HEK293 (cell line): Measurements from ENCODE around the gene SLC39A1.

Experiments used
- CTCF ChIA-PET: fragments of 350-600 bp; formaldehyde crosslinking; extraction: SDS; loops from one replicate; lab custom pipeline; 2021; ENCODE audit warnings: antibody characterized with exemption; lab: Yijun Ruan, JAX
- POLR2A ChIA-PET: fragments of 300-600 bp; formaldehyde crosslinking; extraction: SDS; loops from one replicate; lab custom pipeline; 2020; ENCODE audit warnings: antibody characterized with exemption, inconsistent platforms; lab: Yijun Ruan, JAX
- H3K27ac ChIP-seq: fragments of 200-500 bp; sonication (Bioruptor generic); 2 replicates; pipeline ENCODE4 v1.5.1; 2014; ENCODE audit warnings: low read depth, low read length, control low read depth, inconsistent platforms; ENCODE audit errors: extremely low read depth
- H3K36me3 ChIP-seq, 2 experiments: fragments of 200-500 bp in 1 of 2; sonication (Bioruptor generic) in 1 of 2; 1 replicate in 1 of 2; 2 replicates in 1 of 2; pipeline ENCODE4 v1.5.1; 2014 to 2017; ENCODE audit warnings: inconsistent platforms in 2 of 2, low read length in 2 of 2; ENCODE audit not compliant: control insufficient read depth in 2 of 2, insufficient read depth in 1 of 2
- H3K4me1 ChIP-seq: fragments of 200-500 bp; sonication (Bioruptor generic); 2 replicates; pipeline ENCODE4 v1.5.1; 2014; ENCODE audit warnings: mild to moderate bottlenecking, low read length, inconsistent platforms; ENCODE audit not compliant: control insufficient read depth, insufficient read depth
- H3K4me3 ChIP-seq: 2 replicates; pipeline ENCODE4 v1.5.1; 2011; ENCODE audit warnings: low read depth, mild to moderate bottlenecking, control low read depth, low read length, moderate library complexity
- H3K9me3 ChIP-seq: fragments of 200-500 bp; sonication (Bioruptor generic); 2 replicates; pipeline ENCODE4 v1.5.1; 2014; ENCODE audit warnings: low read depth, low read length, inconsistent platforms; ENCODE audit not compliant: control insufficient read depth, insufficient read depth
- PRDM1 ChIP-seq: fragments of 450-650 bp; formaldehyde crosslinking; IDR thresholded peaks from 2 replicates; pipeline ENCODE4; 2016; ENCODE audit warnings: missing biosample characterization, missing genetic modification characterization
- TCF7L2 ChIP-seq: IDR thresholded peaks from 2 replicates; pipeline ENCODE4 v1.6.1; 2011; ENCODE audit warnings: low read depth, mild to moderate bottlenecking, inconsistent platforms, low read length, moderate library complexity, borderline replicate concordance
- WT1 ChIP-seq: fragments of 450-650 bp; formaldehyde crosslinking; IDR thresholded peaks from 2 replicates; pipeline ENCODE4 v1.5.1; 2016; ENCODE audit warnings: missing biosample characterization, missing genetic modification characterization
- ZBTB20 ChIP-seq: fragments of 450-650 bp; formaldehyde crosslinking; IDR thresholded peaks from 2 replicates; pipeline ENCODE4 v1.5.1; 2016; ENCODE audit warnings: missing biosample characterization, missing genetic modification characterization
- ZBTB48 ChIP-seq: fragments of 450-650 bp; formaldehyde crosslinking; IDR thresholded peaks from 2 replicates; pipeline ENCODE4 v1.5.1; 2016; ENCODE audit warnings: missing biosample characterization, missing genetic modification characterization
- ZEB2 ChIP-seq: fragments of 450-650 bp; formaldehyde crosslinking; IDR thresholded peaks from 2 replicates; pipeline ENCODE4 v1.5.1; 2016; ENCODE audit warnings: missing biosample characterization, missing genetic modification characterization
- ZFP37 ChIP-seq: fragments of 450-650 bp; formaldehyde crosslinking; IDR thresholded peaks from 2 replicates; pipeline ENCODE4 v1.5.1; 2016; ENCODE audit warnings: missing biosample characterization, missing genetic modification characterization
- ZNF311 ChIP-seq: fragments of 450-650 bp; formaldehyde crosslinking; IDR thresholded peaks from 2 replicates; pipeline ENCODE4 v1.5.1; 2017; ENCODE audit warnings: missing biosample characterization, missing genetic modification characterization, borderline replicate concordance
- ZNF416 ChIP-seq: fragments of 450-650 bp; formaldehyde crosslinking; IDR thresholded peaks from 2 replicates; pipeline ENCODE4 v1.5.1; 2016; ENCODE audit warnings: missing biosample characterization, missing genetic modification characterization
- ZNF600 ChIP-seq: fragments of 450-650 bp; formaldehyde crosslinking; IDR thresholded peaks from 2 replicates; pipeline ENCODE4 v1.5.1; 2016; ENCODE audit warnings: missing biosample characterization, missing genetic modification characterization
- ZNF610 ChIP-seq: fragments of 450-650 bp; formaldehyde crosslinking; IDR thresholded peaks from 2 replicates; pipeline ENCODE4 v1.5.1; 2016; ENCODE audit warnings: missing biosample characterization, missing genetic modification characterization, borderline replicate concordance
- ZNF660 ChIP-seq: fragments of 450-650 bp; IDR thresholded peaks from 2 replicates; pipeline ENCODE4 v1.5.1; 2018; ENCODE audit warnings: missing biosample characterization, mild to moderate bottlenecking, missing genetic modification characterization
- TF ChIP-seq, protein P1 (sequence below): fragments of 450-650 bp; formaldehyde crosslinking; IDR thresholded peaks from 2 replicates; pipeline ENCODE4 v1.5.1; 2017; ENCODE audit warnings: missing biosample characterization, mild to moderate bottlenecking, missing genetic modification characterization, moderate library complexity
- TF ChIP-seq, protein P2 (sequence below): fragments of 450-650 bp; formaldehyde crosslinking; IDR thresholded peaks from 2 replicates; pipeline ENCODE4 v1.5.1; 2017; ENCODE audit warnings: missing biosample characterization, missing genetic modification characterization
- TF ChIP-seq, protein P3 (sequence below): fragments of 450-650 bp; IDR thresholded peaks from 2 replicates; pipeline ENCODE4 v1.5.1; 2018; ENCODE audit warnings: missing biosample characterization, missing genetic modification characterization
- TF ChIP-seq, protein P4 (sequence below): fragments of 450-650 bp; formaldehyde crosslinking; IDR thresholded peaks from 2 replicates; pipeline ENCODE4 v1.5.1; 2016; ENCODE audit warnings: missing biosample characterization, missing genetic modification characterization
- TF ChIP-seq, protein P5 (sequence below): fragments of 450-650 bp; formaldehyde crosslinking; IDR thresholded peaks from 2 replicates; pipeline ENCODE4 v1.5.1; 2016; ENCODE audit warnings: missing biosample characterization, missing genetic modification characterization

The SLC39A1 gene

DNA sequence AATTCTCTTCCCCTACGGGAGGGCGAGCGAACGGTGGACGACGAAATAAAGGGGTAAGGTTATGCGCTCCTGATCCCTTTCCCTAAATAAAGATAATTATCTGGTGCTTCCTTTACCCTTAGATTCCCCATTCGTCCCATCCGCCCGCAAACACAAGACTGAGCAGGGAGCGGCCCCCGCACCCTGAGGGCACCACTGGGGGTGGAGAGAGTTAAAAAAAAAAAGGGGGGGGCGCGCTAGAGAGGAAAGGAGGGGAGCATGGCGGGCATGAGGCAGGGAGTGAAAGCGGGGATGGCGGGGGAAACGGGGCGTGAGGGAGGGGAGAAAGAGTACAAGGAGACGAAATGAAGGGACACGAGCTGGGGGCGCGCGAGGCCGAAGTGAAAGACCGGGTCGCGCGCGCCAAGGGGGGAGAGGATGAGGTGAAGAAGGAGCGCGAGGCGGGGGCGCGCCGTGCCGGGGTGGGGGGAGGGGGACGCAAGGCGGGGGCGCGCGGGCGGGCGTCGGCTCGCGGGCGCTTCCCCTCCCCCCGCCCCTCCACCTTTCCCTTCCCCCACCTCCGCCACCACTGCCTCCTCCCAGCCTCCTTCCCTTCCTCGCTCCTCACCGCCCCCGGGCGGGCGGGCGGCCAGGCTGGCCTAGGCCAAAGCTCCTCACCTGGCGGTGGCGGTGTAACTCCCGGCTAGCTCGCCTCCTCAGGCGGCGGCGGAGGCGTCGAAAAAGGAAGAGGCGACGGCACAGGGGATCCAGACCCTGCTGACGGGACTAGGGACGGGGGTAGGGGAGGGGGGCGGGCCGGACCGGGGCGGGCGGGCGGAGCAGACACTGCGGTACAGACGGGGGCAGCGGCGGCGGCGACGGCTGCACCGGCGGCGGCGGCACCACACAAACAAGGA, 41.0 kb downstream of the SLC39A1 start (continued):
- TF ChIP-seq, protein P1, sequence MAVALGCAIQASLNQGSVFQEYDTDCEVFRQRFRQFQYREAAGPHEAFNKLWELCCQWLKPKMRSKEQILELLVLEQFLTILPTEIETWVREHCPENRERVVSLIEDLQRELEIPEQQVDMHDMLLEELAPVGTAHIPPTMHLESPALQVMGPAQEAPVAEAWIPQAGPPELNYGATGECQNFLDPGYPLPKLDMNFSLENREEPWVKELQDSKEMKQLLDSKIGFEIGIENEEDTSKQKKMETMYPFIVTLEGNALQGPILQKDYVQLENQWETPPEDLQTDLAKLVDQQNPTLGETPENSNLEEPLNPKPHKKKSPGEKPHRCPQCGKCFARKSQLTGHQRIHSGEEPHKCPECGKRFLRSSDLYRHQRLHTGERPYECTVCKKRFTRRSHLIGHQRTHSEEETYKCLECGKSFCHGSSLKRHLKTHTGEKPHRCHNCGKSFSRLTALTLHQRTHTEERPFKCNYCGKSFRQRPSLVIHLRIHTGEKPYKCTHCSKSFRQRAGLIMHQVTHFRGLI (tag by site-specific recombination): no peak

DNA sequence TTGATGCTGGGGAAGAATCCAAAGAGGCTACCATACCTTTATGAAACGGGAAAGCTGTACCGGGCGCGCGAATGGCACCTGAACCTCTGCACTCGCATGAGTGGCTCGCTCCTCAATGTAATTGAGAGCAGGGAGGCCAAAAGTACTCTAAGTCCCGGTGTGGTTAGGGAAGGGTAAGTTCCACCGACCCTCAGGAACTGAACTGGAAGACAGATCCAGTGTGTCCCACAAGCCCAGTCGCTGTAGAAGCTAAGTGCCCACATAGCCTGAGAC, 41.6 kb downstream of the SLC39A1 start:
- TF ChIP-seq ZFP37 (tag by site-specific recombination) (no peak), PRDM1 (tag by site-specific recombination) (no peak), ZBTB20 (tag by site-specific recombination) (no peak), ZNF660 (tag by site-specific recombination) (0 out of 2 replicates have a peak, but pooled peaks have one; percentile 18), ZNF600 (peak; percentile 51; the same call in 1 of the 2 replicates), ZEB2 (tag by site-specific recombination) (no peak)
- TF ChIP-seq, protein P2, sequence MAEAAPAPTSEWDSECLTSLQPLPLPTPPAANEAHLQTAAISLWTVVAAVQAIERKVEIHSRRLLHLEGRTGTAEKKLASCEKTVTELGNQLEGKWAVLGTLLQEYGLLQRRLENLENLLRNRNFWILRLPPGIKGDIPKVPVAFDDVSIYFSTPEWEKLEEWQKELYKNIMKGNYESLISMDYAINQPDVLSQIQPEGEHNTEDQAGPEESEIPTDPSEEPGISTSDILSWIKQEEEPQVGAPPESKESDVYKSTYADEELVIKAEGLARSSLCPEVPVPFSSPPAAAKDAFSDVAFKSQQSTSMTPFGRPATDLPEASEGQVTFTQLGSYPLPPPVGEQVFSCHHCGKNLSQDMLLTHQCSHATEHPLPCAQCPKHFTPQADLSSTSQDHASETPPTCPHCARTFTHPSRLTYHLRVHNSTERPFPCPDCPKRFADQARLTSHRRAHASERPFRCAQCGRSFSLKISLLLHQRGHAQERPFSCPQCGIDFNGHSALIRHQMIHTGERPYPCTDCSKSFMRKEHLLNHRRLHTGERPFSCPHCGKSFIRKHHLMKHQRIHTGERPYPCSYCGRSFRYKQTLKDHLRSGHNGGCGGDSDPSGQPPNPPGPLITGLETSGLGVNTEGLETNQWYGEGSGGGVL: no peak
- Histone ChIP-seq H3K27ac (peak overlapping the region; percentile 68), H3K4me3 (peak overlapping the region; percentile 95), H3K9me3 (no peaks in the 10 kb centered on the region), H3K4me1 (peaks cover 4% of the 10 kb centered on the region), H3K36me3 (peaks cover 0 to 17% of the 10 kb centered on the region in 2 experiments; a peak in 2 of 3 replicates)
- ChIA-PET POLR2A (interaction anchor here (0.6 to 3.9 kb wide), 9 partner anchors 8 to 138 kb away, joined by 3 to 31 read pairs (median 16); partner anchors contain the start of genes CREB3L4, DENND4B, JTB and RPS27), CTCF (interaction anchor here (0.6 to 1.0 kb wide), 3 partner anchors 24 to 171 kb away, joined by 3 read pairs; no protein-coding TSS in a partner anchor)

DNA sequence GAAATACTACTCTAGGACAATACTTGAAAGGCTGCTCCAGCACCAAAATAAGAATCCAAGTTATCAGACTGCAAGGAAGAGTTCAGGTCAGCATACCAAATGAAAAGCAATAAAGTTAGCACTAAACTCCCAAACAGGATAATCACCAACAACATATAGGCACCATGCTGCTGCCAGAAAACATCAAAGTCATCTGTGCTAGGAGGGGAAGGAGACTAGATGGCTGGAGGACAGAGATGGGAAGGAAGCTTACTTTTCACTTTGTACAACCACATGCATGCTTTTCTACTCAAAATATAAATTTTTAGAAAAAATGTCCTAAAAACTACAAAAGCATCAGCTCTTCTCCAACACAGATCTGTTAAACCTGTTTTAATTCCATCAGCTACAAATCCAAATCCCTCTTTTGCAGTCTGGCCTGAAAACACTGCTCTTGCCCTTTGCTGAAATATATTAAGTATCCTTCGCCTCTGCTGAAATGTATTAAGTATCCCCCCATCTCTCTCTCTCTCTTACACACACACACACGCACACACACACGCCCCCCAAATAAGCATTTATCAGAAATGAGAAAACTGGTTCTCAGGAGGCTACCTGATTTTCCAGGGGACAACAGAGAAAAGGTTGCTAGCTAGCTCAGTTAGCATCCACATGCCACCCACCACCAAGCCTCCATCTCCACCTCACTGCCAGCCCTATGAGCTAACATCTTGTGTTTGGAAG, 42.1 kb downstream of the SLC39A1 start:
- H3K9me3 ChIP-seq: no peaks in the 10 kb centered on the region
- H3K4me1 ChIP-seq: peaks cover 4% of the 10 kb centered on the region
- peak overlapping the region; percentile 68; the same call in 1 of the 2 replicates for H3K27ac ChIP-seq
- H3K36me3 ChIP-seq: peaks cover 2 to 19% of the 10 kb centered on the region in 2 experiments; a peak in 2 of 3 replicates
- TF ChIP-seq ZNF416 (tag by site-specific recombination): no peak
- TF ChIP-seq ZNF311 (tag by site-specific recombination): no peak
- no peak for TF ChIP-seq WT1 (tag by site-specific recombination)
- TF ChIP-seq ZBTB48 (tag by site-specific recombination): no peak
- no peak for TF ChIP-seq ZNF610 (tag by site-specific recombination)
- TF ChIP-seq, protein P3, sequence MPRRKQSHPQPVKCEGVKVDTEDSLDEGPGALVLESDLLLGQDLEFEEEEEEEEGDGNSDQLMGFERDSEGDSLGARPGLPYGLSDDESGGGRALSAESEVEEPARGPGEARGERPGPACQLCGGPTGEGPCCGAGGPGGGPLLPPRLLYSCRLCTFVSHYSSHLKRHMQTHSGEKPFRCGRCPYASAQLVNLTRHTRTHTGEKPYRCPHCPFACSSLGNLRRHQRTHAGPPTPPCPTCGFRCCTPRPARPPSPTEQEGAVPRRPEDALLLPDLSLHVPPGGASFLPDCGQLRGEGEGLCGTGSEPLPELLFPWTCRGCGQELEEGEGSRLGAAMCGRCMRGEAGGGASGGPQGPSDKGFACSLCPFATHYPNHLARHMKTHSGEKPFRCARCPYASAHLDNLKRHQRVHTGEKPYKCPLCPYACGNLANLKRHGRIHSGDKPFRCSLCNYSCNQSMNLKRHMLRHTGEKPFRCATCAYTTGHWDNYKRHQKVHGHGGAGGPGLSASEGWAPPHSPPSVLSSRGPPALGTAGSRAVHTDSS (tag by site-specific recombination): no peak
- TF ChIP-seq, protein P4, sequence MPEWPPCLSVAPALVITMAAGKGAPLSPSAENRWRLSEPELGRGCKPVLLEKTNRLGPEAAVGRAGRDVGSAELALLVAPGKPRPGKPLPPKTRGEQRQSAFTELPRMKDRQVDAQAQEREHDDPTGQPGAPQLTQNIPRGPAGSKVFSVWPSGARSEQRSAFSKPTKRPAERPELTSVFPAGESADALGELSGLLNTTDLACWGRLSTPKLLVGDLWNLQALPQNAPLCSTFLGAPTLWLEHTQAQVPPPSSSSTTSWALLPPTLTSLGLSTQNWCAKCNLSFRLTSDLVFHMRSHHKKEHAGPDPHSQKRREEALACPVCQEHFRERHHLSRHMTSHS: no peak
- TF ChIP-seq, protein P5, sequence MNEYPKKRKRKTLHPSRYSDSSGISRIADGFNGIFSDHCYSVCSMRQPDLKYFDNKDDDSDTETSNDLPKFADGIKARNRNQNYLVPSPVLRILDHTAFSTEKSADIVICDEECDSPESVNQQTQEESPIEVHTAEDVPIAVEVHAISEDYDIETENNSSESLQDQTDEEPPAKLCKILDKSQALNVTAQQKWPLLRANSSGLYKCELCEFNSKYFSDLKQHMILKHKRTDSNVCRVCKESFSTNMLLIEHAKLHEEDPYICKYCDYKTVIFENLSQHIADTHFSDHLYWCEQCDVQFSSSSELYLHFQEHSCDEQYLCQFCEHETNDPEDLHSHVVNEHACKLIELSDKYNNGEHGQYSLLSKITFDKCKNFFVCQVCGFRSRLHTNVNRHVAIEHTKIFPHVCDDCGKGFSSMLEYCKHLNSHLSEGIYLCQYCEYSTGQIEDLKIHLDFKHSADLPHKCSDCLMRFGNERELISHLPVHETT (tag by site-specific recombination): no peak
- peak; percentile 22; the same call in 1 of the 2 replicates for TF ChIP-seq TCF7L2
- ChIA-PET CTCF (interaction anchor here (0.5 to 1.0 kb wide), 7 partner anchors 25 to 170 kb away, joined by 3 to 6 read pairs (median 3); no protein-coding TSS in a partner anchor), POLR2A (interaction anchor here (0.6 to 3.9 kb wide), 7 partner anchors 11 to 82 kb away, joined by 3 to 31 read pairs (median 21); partner anchors contain the start of genes CREB3L4, DENND4B, JTB and RPS27)
- H3K4me3 ChIP-seq: peak overlapping the region; percentile 95
